NT2/D1 (cell line): ENCODE results near the gene CYP2W1.
"Not testable (repeated sequence)": the region's sequence is repeated elsewhere in the genome, so short reads cannot be mapped to it uniquely, and the experiment has no call there.

Experiments
- DNase-seq: peaks from one replicate; pipeline ENCODE4 v3.0.0-alpha.2; 2011; ENCODE audit warnings: low read depth, low spot score
- H3K27me3 ChIP-seq: 2 replicates; pipeline ENCODE4 v1.6.0; 2011; ENCODE audit warnings: mild to moderate bottlenecking; ENCODE audit not compliant: insufficient read length, insufficient read depth
- H3K36me3 ChIP-seq: 2 replicates; pipeline ENCODE4 v1.6.1; 2011; ENCODE audit warnings: mild to moderate bottlenecking, low read length, mixed read lengths; ENCODE audit not compliant: insufficient read depth, insufficient read length
- H3K4me1 ChIP-seq: 2 replicates; pipeline ENCODE4 v1.5.1; 2011; ENCODE audit not compliant: insufficient read depth, insufficient read length
- H3K4me3 ChIP-seq: 2 replicates; pipeline ENCODE4 v1.5.1; 2011; ENCODE audit warnings: low read depth; ENCODE audit not compliant: insufficient read length
- H3K9ac ChIP-seq: 2 replicates; pipeline ENCODE4 v1.6.0; 2011; ENCODE audit warnings: low read depth; ENCODE audit not compliant: insufficient read length
- H3K9me3 ChIP-seq: 2 replicates; pipeline ENCODE4 v1.5.1; 2011; ENCODE audit warnings: mild to moderate bottlenecking, low read length; ENCODE audit not compliant: insufficient read depth
- SUZ12 ChIP-seq: IDR thresholded peaks from 2 replicates; pipeline ENCODE4 v1.6.1; 2011; ENCODE audit not compliant: insufficient read length, insufficient read depth; ENCODE audit errors: extremely low read depth
- YY1 ChIP-seq: IDR thresholded peaks from 2 replicates; pipeline ENCODE4 v1.6.1; 2011; ENCODE audit not compliant: insufficient read length, insufficient read depth
- ZNF274 ChIP-seq: IDR thresholded peaks from 2 replicates; pipeline ENCODE4 v1.6.1; 2011; ENCODE audit warnings: mild to moderate bottlenecking, low read depth, low read length

The CYP2W1 gene

DNA sequence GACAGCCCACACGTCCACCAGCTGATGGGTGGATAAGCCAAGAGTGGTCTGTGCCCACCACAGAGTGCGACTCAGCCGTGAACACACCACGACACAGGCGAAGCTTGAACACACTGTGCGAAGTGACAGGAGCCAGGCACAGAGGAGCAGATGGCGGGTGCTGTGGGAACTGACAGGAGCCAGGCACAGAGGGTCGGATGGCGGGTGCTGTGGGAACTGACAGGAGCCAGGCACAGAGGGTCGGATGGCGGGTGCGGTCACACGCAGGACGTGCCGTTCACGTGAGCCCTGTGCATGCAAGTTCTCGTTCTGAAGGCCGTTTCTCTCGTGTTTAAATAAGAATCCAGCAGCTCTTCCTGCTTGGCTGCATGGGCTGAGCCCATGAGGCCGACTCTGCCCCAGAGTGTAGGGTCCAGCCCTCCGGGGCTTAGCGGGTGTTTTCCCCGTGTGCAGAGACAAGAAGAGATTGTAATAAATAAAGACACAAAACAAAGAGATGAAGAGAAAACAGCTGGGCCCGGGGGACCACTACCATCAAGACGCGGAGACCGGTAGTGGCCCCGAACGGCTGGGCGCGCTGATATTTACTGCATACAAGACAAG is 22.6 kb upstream of the CYP2W1 start:
- no peak overlapping the region for H3K4me3 ChIP-seq
- peaks cover 3% of the 10 kb centered on the region for H3K36me3 ChIP-seq
- peaks cover 18% of the 10 kb centered on the region for H3K4me1 ChIP-seq
- TF ChIP-seq YY1 (no peak), ZNF274 (no peak), SUZ12 (no peak)
- H3K27me3 ChIP-seq = peaks cover 4% of the 10 kb centered on the region
- peaks cover 4% of the 10 kb centered on the region; the same call in 1 of the 2 replicates for H3K9me3 ChIP-seq
- no peak overlapping the region for H3K9ac ChIP-seq
- DNase-seq = no peak

DNA sequence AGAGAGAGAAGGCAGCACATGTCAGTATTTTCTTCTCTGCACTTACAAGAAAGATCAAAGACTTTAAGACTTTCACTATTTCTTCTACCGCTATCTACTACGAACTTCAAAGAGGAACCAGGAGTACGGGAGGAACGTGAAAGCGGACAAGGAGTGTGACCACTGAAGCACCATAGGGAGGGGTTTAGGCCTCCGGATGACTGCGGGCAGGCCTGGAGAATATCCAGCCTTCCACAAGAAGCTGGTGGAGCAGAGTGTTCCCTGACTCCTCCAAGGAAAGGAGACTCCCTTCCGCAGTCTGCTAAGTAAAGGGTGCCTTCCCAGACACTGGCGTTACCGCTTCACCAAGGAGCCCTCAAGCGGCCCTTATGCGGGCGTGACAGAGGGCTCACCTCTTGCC is 22.0 kb upstream of the CYP2W1 start:
- H3K9me3 ChIP-seq, H3K9ac ChIP-seq, DNase-seq, H3K27me3 ChIP-seq, H3K36me3 ChIP-seq, H3K4me3 ChIP-seq: not testable (repeated sequence)
- H3K4me1 ChIP-seq = peaks cover 21% of the 10 kb centered on the region

DNA sequence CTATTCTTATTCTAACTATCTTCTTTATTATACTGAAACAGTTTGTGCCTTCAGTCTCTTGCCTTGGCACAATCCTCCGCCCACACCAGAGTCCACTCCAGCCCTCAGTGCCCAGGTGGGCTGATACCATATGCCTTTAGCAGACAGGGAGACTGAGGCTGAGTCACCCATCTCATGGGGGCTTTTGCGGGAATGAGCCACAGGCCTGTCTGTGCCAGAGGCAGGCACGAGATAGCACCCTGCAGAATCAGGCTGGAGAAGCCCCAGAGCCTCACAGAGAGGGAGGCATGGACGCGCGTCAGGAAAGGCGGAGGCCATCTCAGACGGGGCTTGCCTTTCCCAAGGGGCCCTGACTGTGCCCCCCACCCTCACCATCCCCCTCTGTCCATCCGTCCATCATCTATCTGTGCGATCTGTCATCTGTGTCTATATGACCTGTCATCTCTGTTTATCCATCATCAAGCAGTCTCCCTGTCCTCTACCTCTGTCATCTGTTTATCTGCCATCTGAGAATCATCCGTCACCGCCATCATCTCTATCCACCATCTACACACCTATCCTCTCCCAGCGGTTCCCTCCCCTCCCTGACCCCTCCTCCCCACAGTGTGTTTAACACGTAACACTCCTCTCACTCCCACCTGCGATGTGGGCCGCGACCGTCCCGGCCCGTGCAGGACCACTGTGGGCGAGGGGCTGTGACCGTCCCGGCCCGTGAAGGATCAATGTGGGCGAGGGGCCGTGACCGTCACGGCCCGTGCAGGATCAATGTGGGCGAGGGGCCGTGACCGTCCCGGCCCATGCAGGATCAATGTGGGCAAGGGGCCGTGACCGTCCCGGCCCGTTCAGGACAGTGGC is 21.2 kb upstream of the CYP2W1 start:
- Histone ChIP-seq H3K36me3 (peaks cover 13% of the 10 kb centered on the region), H3K27me3 (no peaks in the 10 kb centered on the region), H3K4me1 (peaks cover 27% of the 10 kb centered on the region), H3K9ac (no peak overlapping the region), H3K4me3 (no peak overlapping the region), H3K9me3 (peaks cover 4% of the 10 kb centered on the region; the same call in 1 of the 2 replicates)
- no peak for DNase-seq
- TF ChIP-seq SUZ12 (no peak), YY1 (no peak), ZNF274 (no peak)

DNA sequence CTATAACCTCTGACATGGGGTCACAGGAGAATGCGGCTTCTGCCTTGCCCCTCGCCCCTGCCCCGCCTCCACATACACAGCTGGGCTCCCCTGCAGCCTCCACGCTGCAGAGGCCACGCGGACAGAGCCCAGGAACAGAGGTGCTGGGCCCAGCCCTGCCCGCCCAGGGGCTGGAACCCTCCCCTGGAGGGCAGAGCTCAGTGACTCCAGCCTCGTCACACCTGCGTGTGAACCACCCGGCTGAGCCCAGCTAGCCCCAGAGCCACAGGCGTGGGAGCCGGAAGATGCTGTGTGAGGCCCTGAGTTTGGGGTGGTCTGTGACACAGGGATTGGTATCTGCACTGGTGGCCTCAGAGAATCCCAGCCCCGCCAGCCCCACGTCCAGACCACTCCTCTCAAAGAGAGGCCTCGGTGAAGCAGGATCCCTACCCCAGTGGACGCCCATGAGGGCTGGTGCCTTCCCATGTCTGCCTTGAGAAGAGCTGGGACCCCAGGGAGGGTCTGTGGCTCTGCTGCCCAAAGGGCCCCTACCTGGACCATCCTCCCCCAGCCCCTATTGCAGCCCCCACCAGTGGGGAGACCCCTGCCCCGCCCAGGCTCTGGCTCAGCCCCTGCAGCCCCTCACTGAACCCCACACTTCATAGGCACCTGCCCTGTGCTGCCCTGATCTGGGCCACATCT is 20.4 kb upstream of the CYP2W1 start:
- peaks cover 21% of the 10 kb centered on the region for H3K36me3 ChIP-seq
- no peak for DNase-seq
- H3K27me3 ChIP-seq = no peaks in the 10 kb centered on the region
- peaks cover 26% of the 10 kb centered on the region for H3K4me1 ChIP-seq
- H3K4me3 ChIP-seq = no peak overlapping the region
- peaks cover 4% of the 10 kb centered on the region; the same call in 1 of the 2 replicates for H3K9me3 ChIP-seq
- H3K9ac ChIP-seq = no peak overlapping the region
- no peak for TF ChIP-seq YY1
- TF ChIP-seq SUZ12 = no peak
- no peak for TF ChIP-seq ZNF274

DNA sequence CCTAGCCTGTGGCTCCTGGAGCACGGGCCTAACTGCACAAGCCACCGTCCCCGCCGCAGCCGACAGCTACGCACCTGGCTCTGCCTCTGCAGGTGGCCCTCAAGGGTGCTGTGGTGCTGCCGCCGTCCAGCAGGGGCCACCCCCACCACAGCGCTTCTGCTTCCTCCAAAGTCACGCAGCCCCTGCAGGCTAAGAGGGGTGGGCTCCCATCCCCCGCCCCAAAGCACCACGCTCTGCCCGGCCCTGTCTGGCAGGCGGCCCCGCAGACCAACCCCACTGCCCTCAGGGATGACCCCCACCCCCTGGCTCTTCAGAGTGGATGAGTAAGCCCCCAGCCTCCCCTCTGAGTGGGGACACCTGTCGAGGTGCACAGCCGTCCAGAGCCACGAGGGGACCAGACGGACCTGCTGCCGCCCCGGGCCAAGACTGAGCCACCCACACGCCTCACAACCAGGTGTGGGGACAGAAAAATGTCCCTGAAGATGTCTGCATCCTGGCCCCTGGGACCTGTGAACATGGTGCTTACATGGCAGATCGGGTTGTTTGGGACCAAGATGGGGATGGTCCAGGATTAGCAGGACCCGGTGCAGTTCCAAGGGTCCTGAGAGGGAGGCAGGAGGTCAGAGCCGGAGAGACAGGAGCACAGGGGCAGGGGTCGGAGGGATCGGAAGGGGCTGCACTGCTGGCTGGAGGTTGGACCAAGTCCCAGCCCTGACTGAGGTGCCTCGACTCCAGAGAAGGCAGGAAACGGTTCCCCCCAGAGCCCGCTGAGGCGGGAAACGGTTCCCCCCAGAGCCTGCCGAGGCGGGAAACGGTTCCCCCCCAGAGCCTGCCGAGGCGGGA is 19.5 kb upstream of the CYP2W1 start:
- TF ChIP-seq YY1 (no peak), SUZ12 (no peak)
- no peaks in the 10 kb centered on the region for H3K27me3 ChIP-seq
- no peak overlapping the region for H3K4me3 ChIP-seq
- no peak overlapping the region for H3K9ac ChIP-seq
- peaks cover 20% of the 10 kb centered on the region for H3K4me1 ChIP-seq
- peaks cover 4% of the 10 kb centered on the region; the same call in 1 of the 2 replicates for H3K9me3 ChIP-seq
- H3K36me3 ChIP-seq = peaks cover 30% of the 10 kb centered on the region
- DNase-seq = no peak

DNA sequence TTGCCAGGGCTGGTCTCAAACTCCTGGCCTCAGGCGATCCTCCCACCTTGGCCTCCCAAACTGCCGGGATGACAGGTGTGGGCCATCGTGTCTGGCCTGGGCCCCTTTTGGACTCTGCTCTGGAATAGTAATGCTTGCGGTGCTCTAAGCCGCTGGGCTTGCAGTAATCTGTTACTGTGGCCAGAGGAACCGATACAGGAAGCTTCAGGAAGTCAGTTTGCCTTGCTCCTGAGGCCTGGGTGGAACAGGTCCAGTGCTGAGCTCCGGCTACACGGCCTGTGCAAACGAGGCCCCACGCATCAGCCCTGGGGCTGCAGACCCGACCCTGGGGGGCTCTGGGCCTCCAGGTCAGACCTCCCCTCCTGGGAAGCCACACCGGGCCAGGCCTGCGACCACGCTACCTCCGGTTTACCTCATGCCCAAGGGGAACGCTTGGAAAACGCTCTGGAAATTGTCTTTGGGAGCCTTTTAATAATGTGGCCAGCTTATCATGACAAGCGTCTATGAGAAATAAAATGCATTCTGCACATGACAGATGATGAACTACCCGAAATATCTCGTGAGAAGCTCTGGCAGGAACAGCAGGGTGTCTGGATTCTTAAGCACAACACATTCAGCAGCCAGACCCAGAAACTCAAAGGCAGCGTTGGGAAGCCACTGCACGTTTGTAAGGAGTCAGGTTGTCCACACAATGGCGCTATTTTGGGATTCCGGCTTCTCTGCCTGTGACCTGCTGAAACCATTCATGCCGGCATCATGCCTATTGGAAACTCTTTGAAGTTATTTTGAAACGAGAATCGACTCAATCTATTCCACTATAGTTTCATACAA is 18.4 kb upstream of the CYP2W1 start:
- Histone ChIP-seq H3K4me3 (no peak overlapping the region), H3K36me3 (peaks cover 42% of the 10 kb centered on the region), H3K4me1 (peaks cover 16% of the 10 kb centered on the region), H3K9ac (peak overlapping the region; percentile 36), H3K27me3 (no peaks in the 10 kb centered on the region), H3K9me3 (peaks cover 4% of the 10 kb centered on the region; the same call in 1 of the 2 replicates)
- no peak for DNase-seq
- no peak for TF ChIP-seq SUZ12
- TF ChIP-seq YY1 = no peak
- TF ChIP-seq ZNF274 = no peak
